ENCODE results near the gene FABP2. TPM values are rescaled to one million over a fixed set of nuclear protein-coding genes. Genes with fewer than 3 reads are reported as not detected.
A peak's percentile ranks its signal among the peaks of the same experiment; 100 is the strongest.
"Not testable (repeated sequence)": the region's sequence is repeated elsewhere in the genome, so short reads cannot be mapped to it uniquely, and the experiment has no call there.

FABP2 gene
- not detected in 2 replicates for polyA plus RNA-seq (2014; cell fraction: cytosol; rRNA removed)
- not detected in 2 replicates for polyA plus RNA-seq (2014; cell fraction: nucleus; rRNA removed)

DNA sequence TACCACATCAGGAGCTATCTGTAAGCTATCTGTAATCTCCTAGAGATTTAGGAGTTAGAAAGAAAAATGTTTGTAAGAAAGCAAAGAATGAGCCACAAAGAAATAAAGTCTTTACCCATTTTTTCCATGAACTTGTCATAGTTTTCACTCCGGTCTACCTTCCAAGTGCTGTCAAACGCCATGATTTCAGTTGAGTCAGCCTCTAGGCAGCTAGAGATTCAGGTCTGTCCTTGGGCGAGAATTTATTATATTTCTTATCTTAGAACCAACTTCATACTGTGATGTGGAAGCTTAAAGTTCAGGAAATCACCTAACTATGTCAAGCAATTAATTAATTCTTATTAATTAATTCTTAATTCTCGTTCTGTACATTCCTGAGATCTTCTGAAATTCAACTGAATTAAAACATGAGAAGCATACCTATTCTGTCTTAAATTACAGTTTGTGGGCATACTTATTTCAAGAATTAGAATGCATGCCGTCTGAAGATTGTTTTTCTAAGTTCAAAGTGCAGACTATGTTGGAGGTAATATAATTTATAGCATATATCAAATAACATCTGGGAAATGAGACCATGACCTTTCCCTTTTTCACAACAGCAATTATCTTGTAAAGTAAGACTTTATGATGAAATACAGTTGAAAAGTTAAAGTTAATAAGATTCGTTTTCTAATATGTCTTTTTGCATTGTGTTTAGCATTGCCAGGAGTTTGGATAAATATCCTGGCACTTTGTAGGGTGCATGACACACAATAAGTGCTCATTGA lies at the start of gene FABP2:
Gene FABP2, minus strand, starts transcription at position 218 of the 767 bp plus-strand sequence. Its CDS starts 36 bp downstream, at position 182.
- DNase-seq (ENCODE audit: low spot score) = no peak

- DNase-seq (ENCODE audit: low spot score) = not testable (repeated sequence)
These were observed 49.2 kb upstream of the FABP2 start for GRCh38 chr4:119370951-119371683.

- not testable (repeated sequence) for DNase-seq (ENCODE audit: low spot score)
These were observed 48.5 kb upstream of the FABP2 start for GRCh38 chr4:119370392-119370791.

GRCh38 chr4:119366802-119367201 lies 44.9 kb upstream of the FABP2 start:
- not testable (repeated sequence) for DNase-seq (ENCODE audit: low spot score)

GRCh38 chr4:119364203-119364602 lies 42.3 kb upstream of the FABP2 start:
- not testable (repeated sequence) for DNase-seq (ENCODE audit: low spot score)

DNA sequence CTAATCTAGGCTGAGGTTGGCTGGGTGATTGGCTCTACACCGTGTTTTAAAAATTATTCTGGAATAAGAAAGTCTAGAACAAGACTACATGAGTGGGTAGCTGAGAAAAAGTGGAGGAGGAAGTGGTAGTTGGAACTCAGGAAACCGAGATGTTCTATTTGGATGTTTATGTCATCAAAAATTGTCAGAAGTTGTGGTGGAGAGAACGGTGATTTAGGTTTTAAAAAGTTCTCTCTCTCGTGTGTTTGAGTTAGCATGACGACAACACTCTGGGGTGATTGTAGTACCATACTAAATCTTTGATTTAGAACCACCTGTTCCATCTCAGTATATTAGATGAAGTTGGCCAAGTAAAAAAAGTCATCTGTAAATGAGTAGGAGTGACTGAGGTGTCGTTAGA lies 41.4 kb upstream of the FABP2 start:
- DNase-seq (ENCODE audit: low spot score) = not testable (repeated sequence)

GRCh38 chr4:119362413-119362812 lies 40.5 kb upstream of the FABP2 start:
- DNase-seq (ENCODE audit: low spot score) = not testable (repeated sequence)

GRCh38 chr4:119359873-119360272 lies 37.9 kb upstream of the FABP2 start:
- not testable (repeated sequence) for DNase-seq (ENCODE audit: low spot score)

DNA sequence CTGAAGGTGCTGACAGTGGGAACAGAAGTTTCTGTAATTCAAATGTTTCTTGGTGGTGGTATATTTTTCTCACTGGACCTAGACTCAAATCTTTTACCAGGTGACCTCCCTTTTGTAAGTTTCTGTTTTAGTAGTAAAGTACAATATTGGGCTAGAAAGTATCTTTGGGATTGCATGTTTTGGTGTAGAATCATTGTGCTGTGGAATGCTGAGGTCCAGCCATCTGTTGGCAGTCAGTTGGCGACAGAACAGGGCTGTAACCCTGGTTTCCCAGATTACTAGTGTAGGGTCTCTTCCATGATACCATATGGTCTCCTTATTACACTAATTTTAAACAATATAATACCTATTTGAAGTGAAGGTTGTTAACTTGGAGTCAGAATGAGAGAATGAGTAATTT lies 34.9 kb upstream of the FABP2 start:
- not testable (repeated sequence) for DNase-seq (ENCODE audit: low spot score)

- not testable (repeated sequence) for DNase-seq (ENCODE audit: low spot score)
These were observed 34.1 kb upstream of the FABP2 start for GRCh38 chr4:119356041-119356440.

DNA sequence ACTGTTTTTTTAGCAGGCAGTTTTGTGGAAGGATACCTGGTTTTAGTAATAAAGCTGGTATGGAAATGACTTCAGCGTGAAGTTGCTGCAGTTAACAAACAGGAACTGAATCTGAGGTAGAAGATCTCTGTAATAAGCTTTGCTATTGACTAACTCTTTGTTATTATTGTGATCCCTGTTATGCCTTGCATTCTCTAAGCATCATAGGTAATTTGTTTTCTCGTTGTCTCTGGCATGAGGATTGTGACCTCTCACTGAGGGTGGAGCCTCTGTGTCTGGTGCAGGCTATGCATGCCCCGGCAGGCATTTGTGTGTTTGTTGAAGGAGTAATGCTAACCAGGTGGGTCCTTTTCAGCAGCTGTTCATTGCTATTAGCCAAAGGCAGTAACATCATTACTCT lies 31.4 kb upstream of the FABP2 start:
- not testable (repeated sequence) for DNase-seq (ENCODE audit: low spot score)

GRCh38 chr4:119348169-119348568 lies 26.2 kb upstream of the FABP2 start:
- DNase-seq (ENCODE audit: low spot score) = not testable (repeated sequence)

DNA sequence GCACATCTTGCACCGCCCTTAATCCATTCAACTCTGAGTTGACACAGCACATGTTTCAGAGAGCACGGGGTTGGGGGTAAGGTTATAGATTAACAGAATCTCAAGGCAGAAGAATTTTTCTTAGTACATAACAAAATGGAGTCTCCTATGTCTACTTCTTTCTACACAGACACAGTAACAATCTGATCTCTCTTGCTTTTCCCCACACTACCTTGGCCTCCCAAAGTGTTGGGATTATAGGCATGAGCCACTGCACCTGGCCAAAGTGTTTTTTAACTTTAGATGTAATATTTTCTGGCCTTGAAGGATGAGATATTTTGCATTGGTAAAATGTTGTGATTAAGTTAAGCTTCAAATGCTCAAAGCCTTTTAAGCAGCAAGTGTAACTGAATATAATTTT lies 21.4 kb upstream of the FABP2 start:
- not testable (repeated sequence) for DNase-seq (ENCODE audit: low spot score)

DNA sequence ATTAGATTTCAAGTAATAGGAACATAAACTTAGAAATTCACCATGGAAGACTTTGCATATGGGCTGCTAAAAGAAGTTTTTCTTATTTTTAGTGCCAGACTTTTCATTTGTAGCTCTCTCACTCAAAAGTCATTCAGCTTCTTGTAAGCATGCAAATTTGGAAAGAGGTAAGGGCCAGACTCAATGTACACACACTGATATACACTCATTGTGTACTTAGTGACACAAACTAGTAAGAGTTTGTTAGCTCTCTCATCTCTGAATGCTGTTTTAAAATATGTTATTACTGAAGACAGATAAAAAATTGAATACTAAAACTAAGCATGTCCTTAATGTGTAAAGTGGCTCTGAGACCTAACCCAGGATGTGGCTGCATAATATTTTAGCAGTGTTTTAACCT lies 18.0 kb upstream of the FABP2 start:
- not testable (repeated sequence) for DNase-seq (ENCODE audit: low spot score)

- no peak for DNase-seq (ENCODE audit: low spot score)
These were observed 15.1 kb upstream of the FABP2 start for GRCh38 chr4:119337010-119337409.

GRCh38 chr4:119336332-119336979 lies 14.5 kb upstream of the FABP2 start:
- DNase-seq (ENCODE audit: low spot score) = not testable (repeated sequence)

DNA sequence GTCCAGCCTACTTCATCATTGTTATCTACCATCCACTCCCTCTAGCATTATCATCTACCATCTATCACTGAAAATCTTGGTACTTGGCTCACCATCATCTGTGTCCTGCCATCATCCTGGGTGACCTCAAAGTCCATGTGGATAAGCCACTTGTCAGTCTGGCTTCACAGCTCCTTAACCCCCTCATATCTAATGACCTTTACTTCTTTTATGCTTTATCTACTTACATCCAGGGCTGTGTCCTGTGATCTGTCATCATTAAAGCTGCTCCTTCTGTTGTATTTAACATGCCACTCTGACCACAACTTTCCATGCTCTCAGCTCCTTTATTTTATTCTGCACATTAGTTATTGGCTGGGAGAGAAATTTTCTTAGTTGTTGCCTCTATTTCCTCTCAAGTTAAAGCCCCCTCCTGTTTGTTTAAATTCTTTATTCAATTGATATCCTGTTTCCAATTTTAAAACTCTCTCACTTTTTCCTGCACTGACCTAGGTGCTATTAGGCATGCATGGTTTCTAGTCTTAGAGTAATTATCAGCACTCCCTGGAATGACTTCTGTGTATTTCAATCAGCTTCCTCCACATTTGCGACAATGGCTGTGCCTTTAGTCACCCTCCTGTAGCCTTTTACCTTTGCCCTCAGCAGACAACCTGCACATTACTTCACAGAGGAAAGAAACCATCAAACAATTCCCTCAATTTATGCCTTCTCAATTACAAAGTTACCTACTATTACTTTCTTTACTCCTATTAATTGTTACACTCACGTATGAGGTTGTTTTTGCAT lies 8.1 kb upstream of the FABP2 start:
- peak; percentile 56 for DNase-seq (ENCODE audit: low spot score)

GRCh38 chr4:119328695-119329094 lies 6.8 kb upstream of the FABP2 start:
- DNase-seq (ENCODE audit: low spot score) = no peak

GRCh38 chr4:119317990-119318389 lies 3.9 kb downstream of the FABP2 start:
- DNase-seq (ENCODE audit: low spot score) = no peak

- DNase-seq (ENCODE audit: low spot score) = no peak
These were observed 6.9 kb downstream of the FABP2 start for GRCh38 chr4:119315036-119315435.

- DNase-seq (ENCODE audit: low spot score) = peak; percentile 58
These were observed 7.6 kb downstream of the FABP2 start for GRCh38 chr4:119314356-119314755.

Data from SK-N-DZ (cell line).